CD8-positive, alpha-beta memory T cell (primary cell): ENCODE results near the gene HOXD1. TPM values are rescaled to one million over a fixed set of nuclear protein-coding genes. Genes with fewer than 3 reads are reported as not detected.

Experiments used
- CTCF ChIA-PET: fragments of 350-600 bp; sonication (Branson Sonifier 250); formaldehyde crosslinking; loops from one replicate; lab custom pipeline; 2021; ENCODE audit warnings: antibody characterized with exemption; lab: Charles Lee
- POLR2A ChIA-PET: fragments of 350-600 bp; sonication (Branson Sonifier 250); formaldehyde crosslinking; loops from one replicate; lab custom pipeline; 2021; ENCODE audit warnings: antibody characterized with exemption; lab: Charles Lee
- DNase-seq, 5 donors: peaks; one replicate each; pipeline versions ENCODE4 v3.0.0 to v3.0.0-alpha.2; 2020 to 2022; ENCODE audit warnings: mixed read lengths in 1 of 5
- H3K27ac ChIP-seq: one replicate; pipeline ENCODE4 v1.7.0; 2013; ENCODE audit warnings: low read depth, mild to moderate bottlenecking, low read length, moderate library complexity
- H3K27me3 ChIP-seq: 2 replicates; pipeline ENCODE4 v1.7.0; 2013; ENCODE audit warnings: low read length, mild to moderate bottlenecking; ENCODE audit not compliant: insufficient read depth, poor library complexity, severe bottlenecking
- H3K36me3 ChIP-seq: 2 replicates; pipeline ENCODE4 v1.7.0; 2013; ENCODE audit warnings: mild to moderate bottlenecking, low read length, moderate library complexity; ENCODE audit not compliant: insufficient read depth
- H3K4me1 ChIP-seq: 2 replicates; pipeline ENCODE4 v1.7.0; 2013; ENCODE audit warnings: mild to moderate bottlenecking, low read length, moderate library complexity; ENCODE audit not compliant: insufficient read depth
- H3K4me3 ChIP-seq: 2 replicates; pipeline ENCODE4 v1.7.0; 2013; ENCODE audit warnings: mild to moderate bottlenecking, low read length
- H3K9me3 ChIP-seq: 2 replicates; pipeline ENCODE4 v1.7.0; 2013; ENCODE audit warnings: mild to moderate bottlenecking, low read length
- H3K27ac Mint-ChIP-seq, 8 donors: one replicate each; pipeline ENCODE4 v1.8.0; 2020 to 2021; ENCODE audit warnings: mixed read lengths in 8 of 8, mild to moderate bottlenecking in 6 of 8, inconsistent platforms in 3 of 8, moderate library complexity in 3 of 8
- H3K27me3 Mint-ChIP-seq, 2 donors: one replicate each; pipeline ENCODE4 v1.8.0; 2020 to 2021; ENCODE audit warnings: mixed read lengths in 2 of 2, mild to moderate bottlenecking in 1 of 2, moderate library complexity in 1 of 2
- H3K36me3 Mint-ChIP-seq, 3 donors: one replicate each; pipeline ENCODE4 v1.8.0; 2020 to 2021; ENCODE audit warnings: mixed read lengths in 3 of 3, inconsistent platforms in 1 of 3, mild to moderate bottlenecking in 1 of 3
- H3K4me1 Mint-ChIP-seq, 3 donors: one replicate each; pipeline ENCODE4 v1.8.0; 2020 to 2021; ENCODE audit warnings: mixed read lengths in 3 of 3, inconsistent platforms in 1 of 3, mild to moderate bottlenecking in 1 of 3
- H3K4me3 Mint-ChIP-seq, 7 donors: one replicate each; pipeline ENCODE4 v1.8.0; 2020 to 2021; ENCODE audit warnings: mixed read lengths in 7 of 7, mild to moderate bottlenecking in 6 of 7, moderate library complexity in 4 of 7, inconsistent platforms in 2 of 7
- H3K9me3 Mint-ChIP-seq, 5 donors: one replicate each; pipeline ENCODE4 v1.8.0; 2020 to 2022; ENCODE audit warnings: mixed read lengths in 5 of 5, mild to moderate bottlenecking in 3 of 5, moderate library complexity in 2 of 5, inconsistent platforms in 1 of 5
- polyA plus RNA-seq: library from polyadenylated mRNA; unstranded; fragments of 300-500 nt; fragmentation: Illumina TruSeq; gene quantifications from one replicate; pipeline ENCODE4 v1.2.3, GENCODE V29; 2021
- total RNA-seq, 2 experiments: library from RNA; stranded (reverse); gene quantifications; one replicate each; pipeline ENCODE4 v1.2.3, GENCODE V29; 2021

HOXD1 gene
- total RNA-seq, result not detected
- not detected for polyA plus RNA-seq

DNA sequence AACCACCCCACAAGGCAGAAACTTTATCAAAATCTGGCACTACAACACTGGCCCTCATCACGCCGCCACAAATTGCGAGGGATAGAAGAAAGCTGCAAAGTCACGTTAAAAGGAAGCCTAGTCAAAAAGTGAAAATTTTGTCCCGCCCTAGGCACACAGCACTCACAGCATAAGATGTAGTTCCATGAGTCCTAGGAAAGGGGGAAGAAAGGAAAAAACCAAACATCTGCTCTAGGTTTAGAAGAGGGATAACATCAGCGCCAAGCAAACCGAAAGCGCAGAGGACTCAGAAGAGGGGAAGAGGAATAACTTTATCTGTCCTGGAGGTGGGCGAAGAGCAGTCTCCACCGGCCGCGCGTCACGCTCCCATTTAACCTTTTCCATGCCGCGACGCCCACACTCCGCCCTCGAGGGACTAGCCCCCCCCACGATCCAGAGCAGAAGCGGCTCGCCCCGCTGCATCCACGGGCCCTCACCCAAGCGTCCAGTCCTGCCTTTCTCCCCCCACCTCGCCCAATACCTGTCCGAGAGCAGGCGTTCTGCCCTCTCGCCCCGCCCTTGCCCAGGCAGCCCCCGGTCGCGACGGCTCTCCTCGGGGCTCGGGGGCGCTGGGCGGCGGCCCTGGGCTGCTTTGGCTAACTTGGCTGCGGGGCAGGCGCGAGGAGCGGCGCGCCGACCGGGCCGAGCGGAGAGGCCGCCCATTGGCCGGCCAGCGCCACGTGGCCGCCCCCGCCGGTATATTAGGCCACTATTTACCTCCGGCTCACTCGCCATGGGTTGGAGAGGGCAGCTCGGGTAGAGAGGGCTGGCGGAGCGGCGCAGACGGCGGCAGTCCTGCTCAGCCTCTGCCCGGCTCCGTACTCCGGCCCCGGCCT is at the start of gene HOXD1:
Gene HOXD1 (plus strand): TSS at position 770 of the 875 bp plus-strand sequence. CDS start 134 bp downstream, outside the sequence.
- ChIA-PET CTCF (interaction anchor here (1.3 kb wide), 1 partner anchor 9 kb away, joined by 3 read pairs; no protein-coding TSS in a partner anchor), POLR2A (no interaction called here)
- H3K27me3 Mint-ChIP-seq, result peaks cover 56 to 79% of the 10 kb centered on the region in 2 donors
- H3K27ac ChIP-seq, result no peak within 1 kb of the TSS
- H3K4me3 Mint-ChIP-seq, result peak within 1 kb of the TSS; percentile 67 to 92 (median 88)
- H3K4me3 ChIP-seq, result peak within 1 kb of the TSS; percentile 57
- H3K36me3 Mint-ChIP-seq, result peaks cover 0 to 3% (median 2%) of the 10 kb centered on the region in 3 donors
- H3K4me1 ChIP-seq, result peaks cover 11% of the 10 kb centered on the region
- H3K4me1 Mint-ChIP-seq, result peaks cover 16 to 21% (median 21%) of the 10 kb centered on the region in 3 donors
- no peaks in the 10 kb centered on the region for H3K36me3 ChIP-seq
- no peak for DNase-seq
- H3K27ac Mint-ChIP-seq, result peak within 1 kb of the TSS in 3 of 8 donors; percentile 29 to 65 (median 55)
- peaks cover 0 to 11% (median 0%) of the 10 kb centered on the region in 5 donors for H3K9me3 Mint-ChIP-seq
- H3K9me3 ChIP-seq, result no peaks in the 10 kb centered on the region
- peaks cover 27% of the 10 kb centered on the region for H3K27me3 ChIP-seq

GRCh38 chr2:176138923-176139660 is 49.4 kb upstream of the HOXD1 start:
- Histone ChIP-seq H3K4me1 (peaks cover 29% of the 10 kb centered on the region), H3K4me3 (no peak overlapping the region), H3K27ac (no peak overlapping the region), H3K36me3 (no peaks in the 10 kb centered on the region), H3K9me3 (peaks cover 4% of the 10 kb centered on the region), H3K27me3 (peaks cover 91% of the 10 kb centered on the region)
- CTCF ChIA-PET, result interaction anchor here (0.6 to 3.6 kb wide), 5 partner anchors 12 to 498 kb away, joined by 3 to 19 read pairs (median 3); no protein-coding TSS in a partner anchor
- DNase-seq, result no peak
- no peaks in the 10 kb centered on the region for H3K36me3 Mint-ChIP-seq
- H3K27ac Mint-ChIP-seq, result peak overlapping the region in 3 of 8 donors; percentile 60 to 68 (median 67)
- POLR2A ChIA-PET, result no interaction called here
- H3K4me3 Mint-ChIP-seq, result peak overlapping the region in 4 of 7 donors; percentile 23 to 46 (median 42)
- H3K9me3 Mint-ChIP-seq, result peaks cover 12 to 30% (median 21%) of the 10 kb centered on the region in 5 donors
- H3K27me3 Mint-ChIP-seq, result peaks cover 81 to 93% of the 10 kb centered on the region in 2 donors
- H3K4me1 Mint-ChIP-seq, result peaks cover 19 to 38% (median 38%) of the 10 kb centered on the region in 3 donors

DNA sequence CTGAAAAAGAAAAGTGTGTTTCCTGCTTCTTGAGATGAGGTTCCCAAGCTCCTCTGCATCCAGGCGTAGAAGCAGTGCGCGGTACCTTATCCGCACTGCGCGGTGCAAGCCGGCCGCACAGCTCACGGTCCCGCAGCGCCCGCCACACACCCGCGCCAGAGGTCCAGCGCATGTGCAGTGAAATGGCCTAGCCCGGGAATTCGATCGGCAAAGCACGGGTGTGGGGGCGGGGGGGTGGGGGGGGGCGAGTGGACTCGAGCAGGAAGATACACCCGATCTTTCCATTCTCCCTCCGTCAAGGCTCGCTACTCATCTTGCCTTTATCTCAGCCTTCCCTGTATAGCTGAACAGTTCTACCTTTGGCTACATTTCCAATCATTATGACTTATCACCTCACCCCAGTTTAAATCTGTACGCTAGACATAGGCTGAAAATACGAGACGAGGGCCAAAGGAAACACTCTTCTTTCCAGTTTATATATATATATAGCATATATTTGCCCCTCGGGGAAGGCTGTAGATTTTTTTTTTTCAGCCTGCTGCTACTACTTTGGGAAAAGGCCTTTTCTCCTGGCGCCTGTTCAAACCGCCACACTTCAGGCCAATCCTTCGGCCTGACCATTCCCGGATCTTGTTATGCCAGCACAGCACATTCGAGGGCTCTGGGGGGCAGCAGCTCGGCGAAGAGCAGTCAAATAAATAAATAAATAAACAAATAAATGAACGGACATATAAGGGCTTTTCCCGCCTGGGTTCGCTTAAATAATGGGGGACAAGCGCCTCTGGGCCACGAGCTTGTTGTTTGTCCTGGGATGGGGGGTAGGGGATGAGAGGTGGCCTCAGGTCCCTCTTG is 48.6 kb upstream of the HOXD1 start:
- Histone ChIP-seq H3K27me3 (peaks cover 85% of the 10 kb centered on the region), H3K9me3 (peaks cover 4% of the 10 kb centered on the region), H3K27ac (no peak overlapping the region), H3K4me1 (peaks cover 29% of the 10 kb centered on the region), H3K36me3 (no peaks in the 10 kb centered on the region), H3K4me3 (no peak overlapping the region)
- Mint-ChIP-seq H3K27me3 (peaks cover 86 to 91% of the 10 kb centered on the region in 2 donors), H3K36me3 (peaks cover 0 to 2% (median 0%) of the 10 kb centered on the region in 3 donors), H3K4me3 (peak overlapping the region in 3 of 7 donors; percentile 41 to 65 (median 46)), H3K27ac (peak overlapping the region in 2 of 8 donors; percentile 67 to 68), H3K9me3 (peaks cover 12 to 30% (median 21%) of the 10 kb centered on the region in 5 donors), H3K4me1 (peaks cover 19 to 38% (median 38%) of the 10 kb centered on the region in 3 donors)
- DNase-seq, result no peak
- POLR2A ChIA-PET, result interaction anchor here (0.6 kb wide), 1 partner anchor 11 kb away, joined by 4 read pairs; the partner anchor contains the start of gene HOXD4
- CTCF ChIA-PET, result interaction anchor here (0.6 to 3.6 kb wide), 9 partner anchors 11 to 497 kb away, joined by 3 to 19 read pairs (median 3); partner anchors contain the start of gene HOXD4

- peaks cover 85% of the 10 kb centered on the region for H3K27me3 ChIP-seq
- H3K36me3 ChIP-seq, result no peaks in the 10 kb centered on the region
- ChIA-PET POLR2A (interaction anchor here (0.6 kb wide), 1 partner anchor 11 kb away, joined by 4 read pairs; the partner anchor contains the start of gene HOXD4), CTCF (interaction anchor here (1.0 to 3.6 kb wide), 6 partner anchors 10 to 414 kb away, joined by 3 to 19 read pairs (median 4); partner anchors contain the start of gene HOXD4)
- H3K36me3 Mint-ChIP-seq, result peaks cover 0 to 2% (median 0%) of the 10 kb centered on the region in 3 donors
- peaks cover 82 to 91% of the 10 kb centered on the region in 2 donors for H3K27me3 Mint-ChIP-seq
- H3K9me3 Mint-ChIP-seq, result peaks cover 12 to 22% (median 18%) of the 10 kb centered on the region in 5 donors
- peaks cover 17 to 33% (median 32%) of the 10 kb centered on the region in 3 donors for H3K4me1 Mint-ChIP-seq
- H3K4me3 ChIP-seq, result no peak overlapping the region
- peaks cover 4% of the 10 kb centered on the region for H3K9me3 ChIP-seq
- peaks cover 28% of the 10 kb centered on the region for H3K4me1 ChIP-seq
- H3K27ac Mint-ChIP-seq, result peak overlapping the region in 2 of 8 donors; percentile 9 to 18
- H3K27ac ChIP-seq, result no peak overlapping the region
- DNase-seq, result peak; percentile 51 to 76 (median 60)
- H3K4me3 Mint-ChIP-seq, result peak overlapping the region; percentile 12 to 54 (median 33)
Measured at GRCh38 chr2:176140513-176141317, 47.8 kb upstream of the HOXD1 start.

- CTCF ChIA-PET, result interaction anchor here (1.8 kb wide), 1 partner anchor 15 kb away, joined by 6 read pairs; no protein-coding TSS in a partner anchor
- H3K27me3 ChIP-seq, result peaks cover 77% of the 10 kb centered on the region
Measured at GRCh38 chr2:176142281-176142680, 46.2 kb upstream of the HOXD1 start.

GRCh38 chr2:176145085-176145969 is 43.1 kb upstream of the HOXD1 start:
- Histone ChIP-seq H3K9me3 (no peaks in the 10 kb centered on the region), H3K4me3 (no peak overlapping the region), H3K27me3 (peaks cover 76% of the 10 kb centered on the region), H3K27ac (no peak overlapping the region), H3K4me1 (peaks cover 7% of the 10 kb centered on the region), H3K36me3 (no peaks in the 10 kb centered on the region)
- H3K27ac Mint-ChIP-seq, result no peak overlapping the region
- DNase-seq, result no peak
- H3K4me3 Mint-ChIP-seq, result no peak overlapping the region
- POLR2A ChIA-PET, result no interaction called here
- peaks cover 79 to 92% of the 10 kb centered on the region in 2 donors for H3K27me3 Mint-ChIP-seq
- CTCF ChIA-PET, result interaction anchor here (1.5 to 3.7 kb wide), 2 partner anchors 17 to 18 kb away, joined by 3 to 11 read pairs; no protein-coding TSS in a partner anchor
- H3K36me3 Mint-ChIP-seq, result peaks cover 0 to 2% (median 0%) of the 10 kb centered on the region in 3 donors
- H3K4me1 Mint-ChIP-seq, result peaks cover 7 to 18% (median 14%) of the 10 kb centered on the region in 3 donors
- H3K9me3 Mint-ChIP-seq, result peaks cover 0 to 5% (median 2%) of the 10 kb centered on the region in 5 donors

More at GRCh38 chr2:176142281-176142680, 46.2 kb upstream of the HOXD1 start:
- Histone ChIP-seq H3K9me3 (peaks cover 4% of the 10 kb centered on the region), H3K4me3 (no peak overlapping the region), H3K27ac (no peak overlapping the region), H3K36me3 (no peaks in the 10 kb centered on the region), H3K4me1 (peaks cover 13% of the 10 kb centered on the region)
- Mint-ChIP-seq H3K9me3 (peaks cover 9 to 20% (median 18%) of the 10 kb centered on the region in 5 donors), H3K4me3 (peak overlapping the region in 1 of 7 donors; percentile 13), H3K4me1 (peaks cover 14 to 22% (median 21%) of the 10 kb centered on the region in 3 donors), H3K36me3 (peaks cover 0 to 2% (median 0%) of the 10 kb centered on the region in 3 donors), H3K27ac (no peak overlapping the region), H3K27me3 (peaks cover 81 to 92% of the 10 kb centered on the region in 2 donors)
- DNase-seq, result no peak
- POLR2A ChIA-PET, result no interaction called here
